Stimulated activated CD4-positive, alpha-beta T cell treated with anti-CD3 and anti-CD28 coated beads, Interleukin-15, amount 100 ng/mL, for 1 hour (primary cell): ENCODE results near the gene RNASE8.
A peak's percentile ranks its signal among the peaks of the same experiment; 100 is the strongest.

ENCODE experiments used
- DNase-seq, 2 donors: peaks; one replicate each; pipeline ENCODE4 v3.0.0-alpha.2; 2020; ENCODE audit warnings: low read depth in 1 of 2, low spot score in 1 of 2

RNASE8 gene

GRCh38 chr14:21072031-21072473 is 14.4 kb downstream of the RNASE8 start:
- no peak for DNase-seq

- no peak for DNase-seq
These were observed 15.2 kb downstream of the RNASE8 start for GRCh38 chr14:21072781-21073339.

- DNase-seq: no peak
These were observed 16.3 kb downstream of the RNASE8 start for GRCh38 chr14:21073921-21074320.

GRCh38 chr14:21074398-21075272 is 17.0 kb downstream of the RNASE8 start:
- DNase-seq: no peak

DNA sequence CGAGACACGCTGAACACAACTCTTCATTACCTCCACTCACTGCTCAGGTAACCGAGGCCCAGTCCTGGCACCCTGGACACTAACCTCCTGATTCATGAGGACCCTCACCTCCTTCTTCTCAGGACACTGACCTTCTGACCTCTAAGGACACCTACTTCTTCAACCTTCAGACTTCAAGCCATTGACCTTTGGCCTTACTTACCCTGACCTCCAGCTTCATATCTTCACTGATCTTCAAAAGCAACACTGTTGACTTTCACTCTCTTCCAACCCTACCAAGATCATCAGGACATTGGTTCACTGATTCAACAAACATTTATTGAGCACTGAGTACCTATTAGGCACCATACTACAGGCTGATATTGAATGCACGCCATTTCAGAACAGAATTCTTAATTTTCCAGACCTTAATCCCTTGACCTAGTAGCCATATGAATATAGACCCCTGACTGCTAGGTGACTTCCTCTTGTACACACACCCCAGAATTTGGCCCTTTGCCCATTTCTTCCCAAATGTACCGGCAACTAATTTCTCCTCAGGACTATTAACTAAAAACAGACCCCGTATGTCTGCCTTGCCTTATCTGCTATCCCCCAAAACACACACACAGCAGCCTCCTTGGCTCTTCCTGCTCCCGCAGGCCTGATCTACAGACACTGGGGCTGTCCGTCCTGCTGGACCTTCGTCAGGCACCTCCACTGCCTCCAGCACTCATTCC is 18.3 kb downstream of the RNASE8 start:
- no peak for DNase-seq

GRCh38 chr14:21077672-21078071 is 20.1 kb downstream of the RNASE8 start:
- DNase-seq: no peak

DNA sequence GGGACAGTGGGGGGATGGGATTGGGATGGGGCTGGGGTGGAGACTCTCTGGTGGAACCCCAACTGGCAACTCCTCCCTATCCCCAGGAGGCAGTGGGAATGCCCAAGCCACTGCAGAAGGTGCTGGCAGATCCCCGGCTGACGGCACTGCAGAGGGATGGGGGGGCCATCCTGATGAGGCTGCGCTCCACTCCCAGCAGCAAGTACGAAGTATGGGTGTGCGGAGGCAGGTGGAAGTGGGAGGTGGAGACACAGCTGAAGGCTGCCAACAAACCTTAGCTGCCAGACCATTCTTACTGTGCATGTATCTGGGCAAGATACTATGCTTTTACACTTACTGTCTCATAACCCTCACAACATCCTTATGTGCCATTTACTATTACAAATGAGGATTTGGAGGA is 20.7 kb downstream of the RNASE8 start:
- no peak for DNase-seq

- no peak for DNase-seq
These were observed 21.1 kb downstream of the RNASE8 start for GRCh38 chr14:21078726-21079125.

- DNase-seq: no peak
These were observed 24.0 kb downstream of the RNASE8 start for GRCh38 chr14:21081521-21082142.

GRCh38 chr14:21083565-21084325 is 26.1 kb downstream of the RNASE8 start:
- no peak for DNase-seq

- no peak for DNase-seq
These were observed 26.8 kb downstream of the RNASE8 start for GRCh38 chr14:21084396-21084795.

DNA sequence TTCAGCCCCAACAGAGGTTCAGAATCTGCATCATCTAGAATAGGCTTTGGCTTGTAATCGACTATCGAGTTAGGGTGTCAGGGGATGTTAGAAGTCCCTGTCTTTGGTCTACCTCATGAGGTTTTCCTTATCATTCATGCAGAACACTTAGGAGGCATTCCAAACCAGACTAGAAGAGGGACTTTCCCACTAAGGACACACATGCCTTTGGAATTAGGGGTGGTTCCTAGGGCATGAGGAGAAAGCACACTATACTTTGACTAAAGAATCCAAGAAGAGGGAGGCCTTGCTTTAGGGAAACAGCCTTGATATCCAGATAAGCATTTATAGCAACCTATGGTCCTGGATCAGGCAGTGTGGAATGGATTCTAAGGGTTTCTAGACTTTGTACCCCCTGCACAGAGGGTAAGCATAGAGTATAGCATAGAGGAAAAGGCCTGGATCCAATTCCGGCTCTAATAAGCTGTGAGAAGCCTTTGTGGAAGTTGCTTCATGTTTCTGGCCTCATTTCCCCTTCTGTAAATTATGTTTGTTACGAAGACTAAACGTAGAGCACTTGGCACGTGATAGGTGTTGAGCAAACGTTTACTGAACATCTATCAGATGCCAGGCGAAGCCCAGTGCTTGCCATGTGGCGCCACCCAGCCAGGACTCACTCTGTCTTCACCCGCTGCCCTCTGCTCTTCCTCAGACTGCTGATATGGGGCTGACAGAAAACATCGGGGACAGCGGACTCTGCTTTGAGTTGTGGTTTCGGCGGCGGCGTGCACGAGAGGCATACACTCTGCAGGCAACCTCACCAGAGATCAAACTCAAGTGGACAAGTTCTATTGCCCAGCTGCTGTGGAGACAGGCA is 27.6 kb downstream of the RNASE8 start:
- DNase-seq: no peak

DNA sequence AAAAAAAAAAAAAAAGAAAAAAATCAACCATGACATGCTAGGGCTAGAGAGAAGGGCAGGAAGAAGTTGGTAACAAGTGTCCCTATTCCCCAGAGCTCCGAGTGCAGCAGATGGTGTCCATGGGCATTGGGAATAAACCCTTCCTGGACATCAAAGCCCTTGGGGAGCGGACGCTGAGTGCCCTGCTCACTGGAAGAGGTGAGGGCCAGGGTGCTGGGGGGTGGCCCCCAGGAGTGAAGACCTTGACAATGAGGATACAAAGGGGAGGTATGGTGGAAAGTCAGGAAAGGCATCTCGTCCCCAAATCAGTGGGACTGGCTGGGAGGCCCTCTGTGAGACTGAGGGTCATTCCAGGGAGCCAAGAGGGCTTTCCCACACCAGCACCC is 29.3 kb downstream of the RNASE8 start:
- DNase-seq: no peak

GRCh38 chr14:21087294-21088091 is 29.9 kb downstream of the RNASE8 start:
- peak in 1 of 2 donors; percentile 32 for DNase-seq

DNA sequence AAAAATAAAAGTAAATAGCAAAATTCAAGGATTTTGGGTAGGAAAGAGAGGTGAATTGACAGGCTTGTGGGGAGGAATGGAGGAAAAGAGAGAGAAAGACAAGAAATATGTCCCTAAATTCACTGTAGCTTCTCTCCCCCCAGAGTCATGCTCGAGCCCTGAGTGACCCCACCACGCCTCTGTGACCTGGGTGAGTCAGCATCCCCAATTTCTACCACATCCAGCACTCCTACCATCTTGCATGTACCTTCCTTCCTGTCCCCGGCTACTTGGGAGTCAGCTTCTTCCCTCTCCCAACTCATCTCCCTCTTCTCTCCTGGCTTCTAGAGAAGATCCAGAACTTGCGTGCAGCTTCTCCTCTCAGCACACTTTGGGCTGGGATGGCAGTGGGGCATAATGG is 31.1 kb downstream of the RNASE8 start:
- DNase-seq: no peak

- DNase-seq: no peak
These were observed 31.6 kb downstream of the RNASE8 start for GRCh38 chr14:21089271-21089670.

DNA sequence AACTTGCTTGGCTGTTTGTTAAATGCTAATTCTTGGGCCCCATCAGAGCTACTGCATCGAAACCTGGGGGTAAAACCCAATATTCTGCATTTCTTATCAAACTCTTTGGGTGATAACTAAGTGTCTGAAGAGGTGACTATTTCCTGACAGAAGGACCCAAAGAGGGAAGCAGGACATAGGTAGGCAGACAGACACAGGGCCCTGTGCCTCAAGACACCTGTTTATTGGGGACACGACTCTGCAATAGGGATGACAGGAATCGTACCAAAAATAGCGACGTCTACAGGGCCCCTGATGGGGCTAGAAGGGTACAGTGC is 32.2 kb downstream of the RNASE8 start:
- DNase-seq: no peak

- no peak for DNase-seq
These were observed 32.7 kb downstream of the RNASE8 start for GRCh38 chr14:21090194-21090939.
